ENCODE measurements around the gene DNAH2.

GRCh38 chr17:7674934-7675333, 42.6 kb upstream of the DNAH2 start:
- TF ChIP-seq CTCF (conservative IDR thresholded peaks at IDR 0.05 in 1 of 2, IDR thresholded peaks at IDR 0.05 in 1 of 2; ENCODE audit: extremely low read depth in 1 of 2, insufficient read depth in 1 of 2, low read depth in 1 of 2, low read length in 2 of 2) (no peak), EZH2 (IDR thresholded peaks at IDR 0.05; ENCODE audit: borderline replicate concordance, low read length) (no peak)

Measured in mammary epithelial cell (primary cell).